Measurements from ENCODE around the gene TMEM158.

- TF ChIP-seq CTCF (IDR thresholded peaks at IDR 0.05) (no peak), POLR2A (IDR thresholded peaks at IDR 0.05) (no peak), POLR2AphosphoS5 (IDR thresholded peaks at IDR 0.05) (no peak), EP300 (IDR thresholded peaks at IDR 0.05) (no peak)
Observed at GRCh38 chr3:45216021-45216609, 10.0 kb downstream of the TMEM158 start.
